C4-2B (cell line): Measurements from ENCODE around the gene RPH3AL.

Experiments used
- ZFX ChIP-seq: fragments of 450-650 bp; IDR thresholded peaks from 2 replicates; pipeline ENCODE4 v1.6.1; 2017
- TF ChIP-seq, protein P1 (sequence below): fragments of 450-650 bp; conservative IDR thresholded peaks from 2 replicates; pipeline ENCODE4 v1.5.1; 2017; ENCODE audit warnings: mild to moderate bottlenecking

DNA sequence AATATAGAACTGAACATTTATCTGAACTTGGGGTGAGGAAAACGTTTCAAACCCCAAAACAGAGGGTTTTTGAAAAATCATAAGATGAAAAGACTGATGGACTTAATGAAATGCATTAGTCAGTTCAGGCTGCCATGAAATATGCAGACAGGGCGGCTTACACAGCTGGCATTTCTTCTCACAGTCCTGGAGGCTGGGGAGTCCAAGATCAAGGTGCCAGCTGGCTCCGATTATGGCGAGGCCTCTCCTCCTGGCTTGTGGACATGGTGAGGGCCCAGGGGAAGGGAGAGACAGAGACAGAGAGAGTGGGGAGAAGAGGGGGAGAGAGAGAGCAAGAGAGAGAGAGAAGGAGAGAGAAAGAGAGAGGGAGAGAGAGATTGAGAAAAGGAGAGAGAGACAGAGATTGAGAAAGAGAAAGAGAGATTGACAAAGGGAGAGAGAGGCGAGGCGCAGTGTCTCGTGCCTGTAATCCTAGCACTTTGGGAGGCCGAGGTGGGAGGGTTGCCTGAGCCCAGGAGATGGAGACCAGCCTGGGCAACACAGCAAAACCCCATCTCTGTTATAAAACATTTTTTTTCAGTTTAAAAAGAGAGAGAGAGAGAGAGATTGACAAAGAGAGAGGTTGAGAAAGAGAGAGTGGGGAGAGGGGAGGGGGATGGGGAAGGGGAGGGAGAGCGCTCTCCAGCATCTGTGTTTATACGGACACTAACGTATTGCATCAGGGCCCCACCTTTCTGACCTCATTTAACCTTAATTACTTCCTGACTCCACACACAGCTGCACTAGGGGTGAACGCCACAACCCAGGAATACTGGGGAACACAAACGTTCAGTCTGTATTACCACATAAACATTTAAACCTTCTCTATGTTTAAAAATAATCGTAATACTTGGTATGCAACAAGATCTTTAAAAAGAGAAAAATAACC is 24.6 kb upstream of the RPH3AL start:
- TF ChIP-seq, protein P1, sequence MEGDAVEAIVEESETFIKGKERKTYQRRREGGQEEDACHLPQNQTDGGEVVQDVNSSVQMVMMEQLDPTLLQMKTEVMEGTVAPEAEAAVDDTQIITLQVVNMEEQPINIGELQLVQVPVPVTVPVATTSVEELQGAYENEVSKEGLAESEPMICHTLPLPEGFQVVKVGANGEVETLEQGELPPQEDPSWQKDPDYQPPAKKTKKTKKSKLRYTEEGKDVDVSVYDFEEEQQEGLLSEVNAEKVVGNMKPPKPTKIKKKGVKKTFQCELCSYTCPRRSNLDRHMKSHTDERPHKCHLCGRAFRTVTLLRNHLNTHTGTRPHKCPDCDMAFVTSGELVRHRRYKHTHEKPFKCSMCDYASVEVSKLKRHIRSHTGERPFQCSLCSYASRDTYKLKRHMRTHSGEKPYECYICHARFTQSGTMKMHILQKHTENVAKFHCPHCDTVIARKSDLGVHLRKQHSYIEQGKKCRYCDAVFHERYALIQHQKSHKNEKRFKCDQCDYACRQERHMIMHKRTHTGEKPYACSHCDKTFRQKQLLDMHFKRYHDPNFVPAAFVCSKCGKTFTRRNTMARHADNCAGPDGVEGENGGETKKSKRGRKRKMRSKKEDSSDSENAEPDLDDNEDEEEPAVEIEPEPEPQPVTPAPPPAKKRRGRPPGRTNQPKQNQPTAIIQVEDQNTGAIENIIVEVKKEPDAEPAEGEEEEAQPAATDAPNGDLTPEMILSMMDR = no peak
- no peak for TF ChIP-seq ZFX
